ENCODE data around the gene FNDC3B. TPM values are rescaled to one million over a fixed set of nuclear protein-coding genes. Genes with fewer than 3 reads are reported as not detected.

The FNDC3B gene
- total and polyA plus RNA-seq, 12 donors = 9.7 to 118 (median 85.0) TPM

GRCh38 chr3:172329070-172329469 lies 289.7 kb downstream of the FNDC3B start:
- no peak for ATAC-seq
- intact Hi-C loops (cut with DNase I) = loop anchor here in 4 of 10 donors (5.0 to 10.0 kb wide), 5 partner anchors 37 to 504 kb away; partner anchors contain the start of gene FNDC3B (in 2 of the 4)
- H3K4me3 ChIP-seq = no peak overlapping the region
- WGBS, 2 donors = 91 to 94% methylated on average over 2 of the region's 2 CpGs
- peaks cover 0 to 32% (median 14%) of the 10 kb centered on the region in 9 donors for H3K4me1 ChIP-seq
- no peaks in the 10 kb centered on the region for H3K9me3 ChIP-seq
- H3K36me3 ChIP-seq = peaks cover 0 to 98% (median 43%) of the 10 kb centered on the region in 9 donors
- no peaks in the 10 kb centered on the region for H3K27me3 ChIP-seq
- TF ChIP-seq CTCF (IDR thresholded peaks at IDR 0.05) = no peak
- peak overlapping the region in 1 of 10 donors; percentile 38 for H3K27ac ChIP-seq
- DNase-seq = no peak

GRCh38 chr3:172330413-172330812 lies 291.0 kb downstream of the FNDC3B start:
- WGBS, 2 donors = 91 to 92% methylated on average over 4 of the region's 4 CpGs

GRCh38 chr3:172332256-172333041 lies 293.1 kb downstream of the FNDC3B start:
- DNase-seq (peak in 1 of 2 donors; percentile 75), ATAC-seq (peak; percentile 80 to 91 (median 88))
- Histone ChIP-seq H3K9me3 (no peaks in the 10 kb centered on the region), H3K27ac (peak overlapping the region in 6 of 10 donors; percentile 22 to 62 (median 40)), H3K4me1 (peaks cover 0 to 17% (median 6%) of the 10 kb centered on the region in 9 donors), H3K27me3 (no peaks in the 10 kb centered on the region), H3K4me3 (no peak overlapping the region), H3K36me3 (peaks cover 0 to 99% (median 33%) of the 10 kb centered on the region in 9 donors)
- WGBS, 2 donors = 40 to 44% methylated on average over 2 of the region's 2 CpGs
- intact Hi-C loops (cut with DNase I) = loop anchor here in 6 of 10 donors (2.0 to 10.0 kb wide), 8 partner anchors 45 to 498 kb away; partner anchors contain the start of gene FNDC3B (in 2 of the 6)
- peak; percentile 69 to 95 (median 91) for TF ChIP-seq CTCF (IDR thresholded peaks at IDR 0.05)

More at GRCh38 chr3:172330413-172330812, 291.0 kb downstream of the FNDC3B start:
- ATAC-seq = no peak
- H3K9me3 ChIP-seq = no peaks in the 10 kb centered on the region
- H3K4me1 ChIP-seq = peaks cover 0 to 19% (median 6%) of the 10 kb centered on the region in 9 donors
- intact Hi-C loops (cut with DNase I) = loop anchor here in 6 of 10 donors (5.0 to 10.0 kb wide), 7 partner anchors 43 to 496 kb away; partner anchors contain the start of gene FNDC3B (in 2 of the 6)
- H3K36me3 ChIP-seq = peaks cover 0 to 99% (median 37%) of the 10 kb centered on the region in 9 donors
- H3K27ac ChIP-seq = no peak overlapping the region
- no peak for DNase-seq
- no peak for TF ChIP-seq CTCF (IDR thresholded peaks at IDR 0.05)
- no peaks in the 10 kb centered on the region for H3K27me3 ChIP-seq
- H3K4me3 ChIP-seq = no peak overlapping the region

- intact Hi-C loops (cut with DNase I) = loop anchor here in 6 of 10 donors (2.0 to 10.0 kb wide), 8 partner anchors 46 to 498 kb away; partner anchors contain the start of gene FNDC3B (in 2 of the 6)
- Histone ChIP-seq H3K27me3 (no peaks in the 10 kb centered on the region), H3K36me3 (peaks cover 0 to 99% (median 33%) of the 10 kb centered on the region in 9 donors), H3K4me3 (no peak overlapping the region), H3K27ac (peak overlapping the region in 3 of 10 donors; percentile 22 to 62 (median 38)), H3K4me1 (peaks cover 0 to 17% (median 6%) of the 10 kb centered on the region in 9 donors), H3K9me3 (no peaks in the 10 kb centered on the region)
- DNase-seq (no peak), ATAC-seq (no peak)
- no peak for TF ChIP-seq CTCF (IDR thresholded peaks at IDR 0.05)
Observed at GRCh38 chr3:172333042-172333377, 293.6 kb downstream of the FNDC3B start.

Data from heart right ventricle (tissue), 16 donors.